HepG2 (cell line): ENCODE data around the gene MCRS1. TPM values are rescaled to one million over a fixed set of nuclear protein-coding genes. Genes with fewer than 3 reads are reported as not detected.

Source experiments
- ATAC-seq: fragments of 200-7000 bp; cut with Tn5 transposase; 3 replicates; pipeline ENCODE4 v1.9.1; 2020; ENCODE audit warnings: mild to moderate bottlenecking, moderate library complexity
- BruUV-seq: library from RNA; stranded (reverse); fragments of 400-500 nt; replicated peaks from 2 replicates; lab custom pipeline; 2021; lab: Mats Ljungman, UMichigan
- CTCF ChIA-PET: fragments of 300-600 bp; formaldehyde crosslinking; extraction: SDS; loops from one replicate; lab custom pipeline; 2021; ENCODE audit warnings: low total read pairs, inconsistent platforms, low intra/inter-chr PET ratio; lab: Yijun Ruan, JAX
- POLR2A ChIA-PET: fragments of 350-600 bp; sonication (Branson Sonifier 250); formaldehyde crosslinking; loops from one replicate; lab custom pipeline; 2020; ENCODE audit warnings: antibody characterized with exemption, inconsistent platforms; lab: Yijun Ruan, JAX
- DNase-seq: peaks from one replicate; pipeline ENCODE4 v3.0.0-alpha.2; 2015; ENCODE audit warnings: low spot score
- FAIRE-seq: peaks from 3 replicates; lab custom pipeline; 2011; peaks lifted over from hg19 to GRCh38; lab: Jason Lieb, UNC
- H2AFZ ChIP-seq: one replicate; pipeline ENCODE4 v1.6.1; 2011; ENCODE audit warnings: low read length, inconsistent platforms
- H3K27ac ChIP-seq: fragments of 300-600 bp; 3 replicates; pipeline ENCODE4 v1.8.0; 2011; ENCODE audit warnings: mixed run types, mild to moderate bottlenecking, mixed read lengths, low read length, inconsistent platforms; ENCODE audit not compliant: insufficient read depth; ENCODE audit errors: extremely low read length
- H3K27me3 ChIP-seq, 2 experiments: fragments of 200-600 bp in 1 of 2; 2 replicates in 1 of 2; 3 replicates in 1 of 2; pipeline versions ENCODE4 v1.6.0 to v1.8.0; 2011; ENCODE audit warnings: low read length in 2 of 2, mild to moderate bottlenecking in 2 of 2, moderate library complexity in 2 of 2, inconsistent platforms in 1 of 2; ENCODE audit not compliant: insufficient read depth in 2 of 2, control insufficient read depth in 1 of 2
- H3K36me3 ChIP-seq, 2 experiments: fragments of 200-600 bp in 1 of 2; replicated peaks in 1 of 2; 2 replicates in 1 of 2; 3 replicates in 1 of 2; pipeline versions ENCODE4 v1.5.1 to v1.8.0; 2011; ENCODE audit warnings: low read length in 2 of 2, inconsistent platforms in 1 of 2; ENCODE audit not compliant: insufficient read depth in 2 of 2, control insufficient read depth in 1 of 2
- H3K4me1 ChIP-seq: 2 replicates; pipeline ENCODE4 v1.5.1; 2012; ENCODE audit warnings: low read length, inconsistent platforms; ENCODE audit not compliant: insufficient read depth
- H3K4me2 ChIP-seq: 2 replicates; pipeline ENCODE4 v1.6.0; 2011; ENCODE audit warnings: low read depth, low read length, inconsistent platforms
- H3K4me3 ChIP-seq, 3 experiments: fragments of 200-600 bp in 1 of 3; sonication (generic), shearing (Covaris generic) in 1 of 3; replicated peaks in 1 of 3; 2 replicates each; pipeline ENCODE4 v1.5.1; 2011 to 2016; ENCODE audit warnings: low read length in 3 of 3, inconsistent platforms in 2 of 3, low read depth in 2 of 3, mild to moderate bottlenecking in 2 of 3, control low read depth in 1 of 3, mixed read lengths in 1 of 3; ENCODE audit not compliant: insufficient read depth in 1 of 3
- H3K79me2 ChIP-seq: one replicate; pipeline ENCODE4 v1.6.1; 2011; ENCODE audit warnings: low read length, inconsistent platforms; ENCODE audit not compliant: insufficient read depth
- H3K9ac ChIP-seq: 2 replicates; pipeline ENCODE4 v1.6.0; 2011; ENCODE audit warnings: mild to moderate bottlenecking, low read depth, low read length, inconsistent platforms; ENCODE audit not compliant: insufficient read depth
- H3K9me3 ChIP-seq: 2 replicates; pipeline ENCODE4 v1.5.1; 2012; ENCODE audit warnings: mild to moderate bottlenecking, low read length
- H4K20me1 ChIP-seq: 2 replicates; pipeline ENCODE4 v1.6.0; 2011; ENCODE audit warnings: inconsistent platforms, mild to moderate bottlenecking, low read length, moderate library complexity; ENCODE audit not compliant: insufficient read depth
- KDM2A ChIP-seq: sonication (generic); formaldehyde crosslinking; IDR thresholded peaks from 2 replicates; pipeline ENCODE4 v1.4.0; 2020; ENCODE audit warnings: low read depth, missing genetic modification reagents, borderline replicate concordance
- KDM3A ChIP-seq: IDR thresholded peaks from 2 replicates; pipeline ENCODE4 v1.6.1; 2018; ENCODE audit warnings: low read depth, missing compliant biosample characterization
- MIER3 ChIP-seq: IDR thresholded peaks from 2 replicates; pipeline ENCODE4 v1.6.1; 2016; ENCODE audit warnings: missing compliant biosample characterization, borderline replicate concordance
- NFYC ChIP-seq: IDR thresholded peaks from 2 replicates; pipeline ENCODE4 v1.6.1; 2016; ENCODE audit warnings: missing genetic modification reagents, missing compliant biosample characterization
- RAD21 ChIP-seq: fragments of 450-650 bp; formaldehyde crosslinking; IDR thresholded peaks from 2 replicates; pipeline ENCODE4 v1.5.0; 2020; ENCODE audit warnings: mild to moderate bottlenecking
- REPIN1 ChIP-seq: sonication (generic); formaldehyde crosslinking; IDR thresholded peaks from 2 replicates; pipeline ENCODE4 v1.8.0; 2022; ENCODE audit warnings: missing genetic modification reagents, low read depth, mild to moderate bottlenecking, borderline replicate concordance
- SAP130 ChIP-seq: IDR thresholded peaks from 2 replicates; pipeline ENCODE4 v1.6.1; 2016; ENCODE audit warnings: low read depth
- ZBTB4 ChIP-seq: sonication (generic); formaldehyde crosslinking; IDR thresholded peaks from 2 replicates; pipeline ENCODE4 v1.4.0; 2020; ENCODE audit warnings: missing genetic modification reagents, mild to moderate bottlenecking, borderline replicate concordance
- ZNF770 ChIP-seq: sonication (generic); formaldehyde crosslinking; IDR thresholded peaks from 2 replicates; pipeline ENCODE4 v1.5.0; 2020; ENCODE audit warnings: mild to moderate bottlenecking, missing genetic modification reagents
- WGBS: methylation state at CpG from one replicate; pipeline ENCODE4 v1.1.6; 2017; ENCODE audit warnings: low lambda C conversion rate; 5-methylcytosine and 5-hydroxymethylcytosine counted together
- in situ Hi-C: cut with HindIII; loops from 2 replicates; pipeline ENCODE4 v1.10.0; 2017; ENCODE audit warnings: low pct_unique_long_range_greater_than_20kb; ENCODE audit not compliant: extremely low pct_ligation_motif_present
- intact Hi-C: fragments of 100-400 bp; cut with micrococcal nuclease; formaldehyde crosslinking; loops from one replicate; pipeline ENCODE4 v1.10.0; 2022; ENCODE audit not compliant: unreplicated experiment
- polyA plus RNA-seq, 8 experiments: library from polyadenylated mRNA; depleted of rRNA in 3 of 8; stranded (reverse) in 7 of 8; unstranded in 1 of 8; fragments of >200 nt; fragmentation: Illumina TruSeq in 4 of 8; extraction: Trizol in 4 of 8; gene quantifications; 2 replicates each; pipeline versions ENCODE4 v1.2.1 to v1.2.3, GENCODE V29; 2011 to 2016; ENCODE audit warnings: low read depth in 4 of 8, missing spikeins in 1 of 8, mixed read lengths in 1 of 8; ENCODE audit not compliant: insufficient read depth in 1 of 8
- total RNA-seq, 5 experiments: library from RNA; depleted of rRNA; stranded (reverse); fragments of >200 nt; fragmentation: Illumina TruSeq; extraction: Trizol; gene quantifications; 2 replicates each; pipeline ENCODE4 v1.2.3, GENCODE V29; 2016; ENCODE audit warnings: low read depth in 1 of 5
- TF ChIP-seq, protein P1 (sequence below): sonication (generic); formaldehyde crosslinking; IDR thresholded peaks from 2 replicates; pipeline ENCODE4 v1.4.0; 2020; ENCODE audit warnings: missing genetic modification reagents, borderline replicate concordance

MCRS1 gene
- total and polyA plus RNA-seq, 2 of the 13 experiments (the other 11 are each of a cell fraction or from before 2014, with no cell fraction given) = 51.0 to 66.3 TPM

GRCh38 chr12:49580572-49581535 lies 12.9 kb upstream of the MCRS1 start:
- H4K20me1 ChIP-seq = no peaks in the 10 kb centered on the region
- in situ Hi-C loops (no loop called here), intact Hi-C loops (loop anchor here (1.0 kb wide), 2 partner anchors 28 to 224 kb away; no protein-coding TSS in a partner anchor)
- BruUV-seq = no TSS peak
- H3K4me2 ChIP-seq = peak overlapping the region; percentile 23; the same call in 1 of the 2 replicates
- H3K79me2 ChIP-seq = no peaks in the 10 kb centered on the region
- 32% methylated on average over 6 of the region's 8 CpGs for WGBS
- FAIRE-seq (peak; percentile 87), ATAC-seq (peak; percentile 97), DNase-seq (peak; percentile 83)
- no peak overlapping the region for H3K27ac ChIP-seq
- H3K4me3 ChIP-seq = no peak overlapping the region
- ChIA-PET CTCF (interaction anchor here (0.8 to 2.2 kb wide), 3 partner anchors 27 to 223 kb away, joined by 3 to 14 read pairs (median 4); no protein-coding TSS in a partner anchor), POLR2A (interaction anchor here (1.2 to 2.0 kb wide), 6 partner anchors 10 to 258 kb away, joined by 3 to 4 read pairs (median 4); partner anchors contain the start of genes MCRS1 and TROAP)
- no peaks in the 10 kb centered on the region for H3K27me3 ChIP-seq
- no peak overlapping the region for H2AFZ ChIP-seq
- no peak overlapping the region for H3K9ac ChIP-seq
- H3K36me3 ChIP-seq = peaks cover 6 to 13% of the 10 kb centered on the region in 2 experiments; a peak in 4 of 5 replicates
- no peaks in the 10 kb centered on the region for H3K9me3 ChIP-seq
- peaks cover 25% of the 10 kb centered on the region for H3K4me1 ChIP-seq
- TF ChIP-seq KDM3A (CRISPR knock-in tag) (0 out of 2 replicates have a peak, but pooled peaks have one; percentile 49), KDM2A (peak; percentile 49; the same call in 1 of the 2 replicates), ZBTB4 (no peak), NFYC (CRISPR knock-in tag) (no peak), ZNF770 (CRISPR knock-in tag) (peak; percentile 50; the same call in 1 of the 2 replicates), MIER3 (CRISPR knock-in tag) (no peak), REPIN1 (CRISPR knock-in tag) (peak; percentile 40; the same call in 1 of the 2 replicates), SAP130 (CRISPR knock-in tag) (peak; percentile 45; the same call in 1 of the 2 replicates), RAD21 (peak; percentile 81)
- TF ChIP-seq, protein P1, sequence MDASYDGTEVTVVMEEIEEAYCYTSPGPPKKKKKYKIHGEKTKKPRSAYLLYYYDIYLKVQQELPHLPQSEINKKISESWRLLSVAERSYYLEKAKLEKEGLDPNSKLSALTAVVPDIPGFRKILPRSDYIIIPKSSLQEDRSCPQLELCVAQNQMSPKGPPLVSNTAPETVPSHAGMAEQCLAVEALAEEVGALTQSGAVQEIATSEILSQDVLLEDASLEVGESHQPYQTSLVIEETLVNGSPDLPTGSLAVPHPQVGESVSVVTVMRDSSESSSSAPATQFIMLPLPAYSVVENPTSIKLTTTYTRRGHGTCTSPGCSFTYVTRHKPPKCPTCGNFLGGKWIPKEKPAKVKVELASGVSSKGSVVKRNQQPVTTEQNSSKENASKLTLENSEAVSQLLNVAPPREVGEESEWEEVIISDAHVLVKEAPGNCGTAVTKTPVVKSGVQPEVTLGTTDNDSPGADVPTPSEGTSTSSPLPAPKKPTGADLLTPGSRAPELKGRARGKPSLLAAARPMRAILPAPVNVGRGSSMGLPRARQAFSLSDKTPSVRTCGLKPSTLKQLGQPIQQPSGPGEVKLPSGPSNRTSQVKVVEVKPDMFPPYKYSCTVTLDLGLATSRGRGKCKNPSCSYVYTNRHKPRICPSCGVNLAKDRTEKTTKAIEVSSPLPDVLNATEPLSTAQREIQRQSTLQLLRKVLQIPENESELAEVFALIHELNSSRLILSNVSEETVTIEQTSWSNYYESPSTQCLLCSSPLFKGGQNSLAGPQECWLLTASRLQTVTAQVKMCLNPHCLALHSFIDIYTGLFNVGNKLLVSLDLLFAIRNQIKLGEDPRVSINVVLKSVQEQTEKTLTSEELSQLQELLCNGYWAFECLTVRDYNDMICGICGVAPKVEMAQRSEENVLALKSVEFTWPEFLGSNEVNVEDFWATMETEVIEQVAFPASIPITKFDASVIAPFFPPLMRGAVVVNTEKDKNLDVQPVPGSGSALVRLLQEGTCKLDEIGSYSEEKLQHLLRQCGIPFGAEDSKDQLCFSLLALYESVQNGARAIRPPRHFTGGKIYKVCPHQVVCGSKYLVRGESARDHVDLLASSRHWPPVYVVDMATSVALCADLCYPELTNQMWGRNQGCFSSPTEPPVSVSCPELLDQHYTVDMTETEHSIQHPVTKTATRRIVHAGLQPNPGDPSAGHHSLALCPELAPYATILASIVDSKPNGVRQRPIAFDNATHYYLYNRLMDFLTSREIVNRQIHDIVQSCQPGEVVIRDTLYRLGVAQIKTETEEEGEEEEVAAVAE (CRISPR knock-in tag) = peak; percentile 61; the same call in 1 of the 2 replicates
